ENCODE data around the gene SH3RF2. TPM values are rescaled to one million over a fixed set of nuclear protein-coding genes. Genes with fewer than 3 reads are reported as not detected.
"Not testable (repeated sequence)": the region's sequence is repeated elsewhere in the genome, so short reads cannot be mapped to it uniquely, and the experiment has no call there.

The SH3RF2 gene
- total RNA-seq, 2 experiments from 2014 or later, result not detected

GRCh38 chr5:146091881-146092280 is 155.5 kb downstream of the SH3RF2 start:
- no peak overlapping the region for H3K27ac Mint-ChIP-seq
- no peak overlapping the region for H3K4me3 Mint-ChIP-seq
- H3K4me1 Mint-ChIP-seq, result no peaks in the 10 kb centered on the region
- no peaks in the 10 kb centered on the region for H3K27me3 Mint-ChIP-seq
- H3K9me3 Mint-ChIP-seq, result no peaks in the 10 kb centered on the region
- DNase-seq, result no peak
- peaks cover 10% of the 10 kb centered on the region for H3K36me3 Mint-ChIP-seq

- Mint-ChIP-seq H3K27me3 (no peaks in the 10 kb centered on the region), H3K36me3 (peaks cover 4% of the 10 kb centered on the region), H3K27ac (no peak overlapping the region), H3K4me1 (no peaks in the 10 kb centered on the region), H3K4me3 (no peak overlapping the region), H3K9me3 (no peaks in the 10 kb centered on the region)
- DNase-seq, result no peak
These were observed 161.7 kb downstream of the SH3RF2 start for GRCh38 chr5:146098047-146098446.

- DNase-seq, result no peak
- no peaks in the 10 kb centered on the region for H3K27me3 Mint-ChIP-seq
- H3K36me3 Mint-ChIP-seq, result peaks cover 13% of the 10 kb centered on the region
- no peaks in the 10 kb centered on the region for H3K9me3 Mint-ChIP-seq
- no peak overlapping the region for H3K27ac Mint-ChIP-seq
- H3K4me3 Mint-ChIP-seq, result no peak overlapping the region
- no peaks in the 10 kb centered on the region for H3K4me1 Mint-ChIP-seq
These were observed 165.3 kb downstream of the SH3RF2 start for GRCh38 chr5:146101646-146102045.

- Mint-ChIP-seq H3K4me3 (no peak overlapping the region), H3K36me3 (peaks cover 13% of the 10 kb centered on the region), H3K27ac (no peak overlapping the region), H3K27me3 (no peaks in the 10 kb centered on the region), H3K4me1 (no peaks in the 10 kb centered on the region), H3K9me3 (no peaks in the 10 kb centered on the region)
- DNase-seq, result no peak
These were observed 167.2 kb downstream of the SH3RF2 start for GRCh38 chr5:146103594-146103993.

- Mint-ChIP-seq H3K4me3 (no peak within 1 kb of the TSS), H3K27ac (no peak within 1 kb of the TSS), H3K36me3 (peaks cover 13% of the 10 kb centered on the region), H3K27me3 (no peaks in the 10 kb centered on the region), H3K9me3 (no peaks in the 10 kb centered on the region), H3K4me1 (no peaks in the 10 kb centered on the region)
- no peak for DNase-seq
These were observed 169.1 kb downstream of the SH3RF2 start, which contains the start of gene PLAC8L1 for GRCh38 chr5:146105477-146105876. PLAC8L1 (minus strand) TSS chr5:146105577; CDS start chr5:146104311, 1,266 bp downstream.

- peaks cover 17% of the 10 kb centered on the region for H3K36me3 Mint-ChIP-seq
- no peaks in the 10 kb centered on the region for H3K9me3 Mint-ChIP-seq
- no peak overlapping the region for H3K27ac Mint-ChIP-seq
- H3K4me1 Mint-ChIP-seq, result no peaks in the 10 kb centered on the region
- no peak overlapping the region for H3K4me3 Mint-ChIP-seq
- no peaks in the 10 kb centered on the region for H3K27me3 Mint-ChIP-seq
- no peak for DNase-seq
These were observed 171.5 kb downstream of the SH3RF2 start for GRCh38 chr5:146107901-146108300.

- not testable (repeated sequence) for H3K4me1 Mint-ChIP-seq, H3K27ac Mint-ChIP-seq, H3K9me3 Mint-ChIP-seq, H3K27me3 Mint-ChIP-seq, DNase-seq, H3K4me3 Mint-ChIP-seq
- H3K36me3 Mint-ChIP-seq, result peaks cover 16% of the 10 kb centered on the region
These were observed 172.5 kb downstream of the SH3RF2 start for GRCh38 chr5:146108870-146109269.

GRCh38 chr5:146109379-146109778 is 173.0 kb downstream of the SH3RF2 start:
- no peaks in the 10 kb centered on the region for H3K27me3 Mint-ChIP-seq
- no peak for DNase-seq
- no peaks in the 10 kb centered on the region for H3K9me3 Mint-ChIP-seq
- peaks cover 14% of the 10 kb centered on the region for H3K36me3 Mint-ChIP-seq
- H3K4me1 Mint-ChIP-seq, result no peaks in the 10 kb centered on the region
- no peak overlapping the region for H3K27ac Mint-ChIP-seq
- H3K4me3 Mint-ChIP-seq, result no peak overlapping the region

GRCh38 chr5:146111409-146111808 is 175.0 kb downstream of the SH3RF2 start:
- Mint-ChIP-seq H3K9me3 (no peaks in the 10 kb centered on the region), H3K27me3 (no peaks in the 10 kb centered on the region), H3K27ac (no peak overlapping the region)

GRCh38 chr5:146112476-146112875 is 176.1 kb downstream of the SH3RF2 start:
- H3K4me3 Mint-ChIP-seq, result no peak overlapping the region
- H3K27me3 Mint-ChIP-seq, result no peaks in the 10 kb centered on the region
- no peak overlapping the region for H3K27ac Mint-ChIP-seq
- no peak for DNase-seq
- peaks cover 9% of the 10 kb centered on the region for H3K36me3 Mint-ChIP-seq
- no peaks in the 10 kb centered on the region for H3K4me1 Mint-ChIP-seq
- no peaks in the 10 kb centered on the region for H3K9me3 Mint-ChIP-seq

More at GRCh38 chr5:146111409-146111808, 175.0 kb downstream of the SH3RF2 start:
- no peak for DNase-seq
- H3K4me1 Mint-ChIP-seq, result no peaks in the 10 kb centered on the region
- H3K36me3 Mint-ChIP-seq, result peaks cover 9% of the 10 kb centered on the region
- H3K4me3 Mint-ChIP-seq, result no peak overlapping the region

Other genes with a start within 250 kb of the SH3RF2 start
- 1 to 10 TPM; 2.2 to 2.5 TPM for gene PRELID2, start 101.2 kb upstream of the SH3RF2 start, total RNA-seq
- not detected for gene GRXCR2, start 63.6 kb upstream of the SH3RF2 start, total RNA-seq
- under 1 TPM in 1 of 2 experiments, not detected in 1; 0.36 TPM for gene PLAC8L1, start 169.0 kb downstream of the SH3RF2 start, total RNA-seq
- 100 to 1,000 TPM; 171 to 175 TPM for gene LARS1, start 246.1 kb downstream of the SH3RF2 start, total RNA-seq

Data from activated naive CD8-positive, alpha-beta T cell treated with anti-CD3 and anti-CD28 coated beads for 36 hours (primary cell).